HEK293 (cell line): ENCODE measurements around the gene PSMD3.
"Not testable (repeated sequence)": the region's sequence is repeated elsewhere in the genome, so short reads cannot be mapped to it uniquely, and the experiment has no call there.

Source experiments
- CTCF ChIP-seq: fragments of 450-650 bp; formaldehyde crosslinking; IDR thresholded peaks from 2 replicates; pipeline ENCODE4 v1.5.1; 2016; ENCODE audit warnings: missing biosample characterization, missing genetic modification characterization
- MEIS1 ChIP-seq: sonication (generic); formaldehyde crosslinking; IDR thresholded peaks from 2 replicates; pipeline ENCODE4 v1.8.1; 2022; ENCODE audit warnings: missing genetic modification reagents, mild to moderate bottlenecking, borderline replicate concordance
- ZBTB8A ChIP-seq: fragments of 450-650 bp; formaldehyde crosslinking; IDR thresholded peaks from 2 replicates; pipeline ENCODE4 v1.5.1; 2016; ENCODE audit warnings: missing biosample characterization, missing genetic modification characterization
- ZFHX2 ChIP-seq: fragments of 450-650 bp; formaldehyde crosslinking; conservative IDR thresholded peaks from 2 replicates; pipeline ENCODE4 v1.5.1; 2016; ENCODE audit warnings: missing biosample characterization, missing genetic modification characterization
- ZNF513 ChIP-seq: fragments of 450-650 bp; IDR thresholded peaks from 2 replicates; pipeline ENCODE4 v1.5.1; 2018; ENCODE audit warnings: missing biosample characterization, missing genetic modification characterization
- ZNF549 ChIP-seq: fragments of 450-650 bp; IDR thresholded peaks from 2 replicates; pipeline ENCODE4 v1.5.1; 2018; ENCODE audit warnings: missing biosample characterization, missing genetic modification characterization, mild to moderate bottlenecking, inconsistent platforms, moderate library complexity
- ZNF658 ChIP-seq: fragments of 450-650 bp; formaldehyde crosslinking; IDR thresholded peaks from 2 replicates; pipeline ENCODE4; 2016; ENCODE audit warnings: missing biosample characterization, missing genetic modification characterization

GRCh38 chr17:39948489-39948828 is 32.1 kb upstream of the PSMD3 start:
- TF ChIP-seq ZBTB8A (tag by site-specific recombination); ZNF549 (tag by site-specific recombination); MEIS1 (CRISPR knock-in tag); ZNF658; ZNF513 (tag by site-specific recombination); ZFHX2; CTCF (tag by site-specific recombination): not testable (repeated sequence)
